ENCODE results near the gene MGAT5B.

The MGAT5B gene

GRCh38 chr17:76981545-76982295 lies 113.5 kb downstream of the MGAT5B start:
- DNase-seq (ENCODE audit: low spot score) = no peak
- no peak for TF ChIP-seq CTCF (IDR thresholded peaks at IDR 0.05; ENCODE audit: extremely low read depth, missing control alignments)

- no peak for DNase-seq (ENCODE audit: low spot score)
- no peak for TF ChIP-seq CTCF (IDR thresholded peaks at IDR 0.05; ENCODE audit: extremely low read depth, missing control alignments)
Measured at GRCh38 chr17:76982408-76983074, 114.3 kb downstream of the MGAT5B start.

GRCh38 chr17:76983075-76983775 lies 115.0 kb downstream of the MGAT5B start:
- no peak for TF ChIP-seq CTCF (IDR thresholded peaks at IDR 0.05; ENCODE audit: extremely low read depth, missing control alignments)

GRCh38 chr17:76986365-76986764 lies 118.2 kb downstream of the MGAT5B start:
- DNase-seq (ENCODE audit: low spot score) = no peak
- no peak for TF ChIP-seq CTCF (IDR thresholded peaks at IDR 0.05; ENCODE audit: extremely low read depth, missing control alignments)

More at GRCh38 chr17:76983075-76983775, 115.0 kb downstream of the MGAT5B start:
- no peak for DNase-seq (ENCODE audit: low spot score)

GRCh38 chr17:76987486-76988093 lies 119.4 kb downstream of the MGAT5B start:
- no peak for TF ChIP-seq CTCF (IDR thresholded peaks at IDR 0.05; ENCODE audit: extremely low read depth, missing control alignments)
- DNase-seq (ENCODE audit: low spot score) = no peak

- no peak for DNase-seq (ENCODE audit: low spot score)
- TF ChIP-seq CTCF (IDR thresholded peaks at IDR 0.05; ENCODE audit: extremely low read depth, missing control alignments) = no peak
Measured at GRCh38 chr17:76988796-76989195, 120.6 kb downstream of the MGAT5B start.
